Breast epithelium (tissue), 3 donors: Measurements from ENCODE around the gene LPAR3.

Source experiments
- CTCF ChIP-seq, 3 donors: fragments of 450-650 bp; IDR thresholded peaks; one replicate each; pipeline ENCODE4 v1.5.1; 2016 to 2017; ENCODE audit warnings: antibody characterized with exemption in 3 of 3, mild to moderate bottlenecking in 3 of 3, moderate library complexity in 3 of 3
- POLR2A ChIP-seq: fragments of 450-650 bp; IDR thresholded peaks from one replicate; pipeline ENCODE4 v1.6.1; 2016; ENCODE audit warnings: antibody characterized with exemption, mild to moderate bottlenecking, moderate library complexity
- POLR2AphosphoS5 ChIP-seq, 3 donors: sonication (generic); formaldehyde crosslinking; IDR thresholded peaks; one replicate each; pipeline ENCODE4 v1.6.1; 2017; ENCODE audit warnings: antibody characterized with exemption in 3 of 3

GRCh38 chr1:84823511-84823910 lies 69.5 kb downstream of the LPAR3 start:
- no peak for TF ChIP-seq CTCF (IDR thresholded peaks at IDR 0.05)
- TF ChIP-seq POLR2AphosphoS5 (IDR thresholded peaks at IDR 0.05) = no peak
- TF ChIP-seq POLR2A = no peak
